Activated effector memory CD4-positive, alpha-beta T cell treated with Interleukin-2 at 50 U/mL for 16 hours (primary cell): ENCODE results near the gene STRIT1.

ENCODE experiments used
- DNase-seq: peaks from one replicate; pipeline ENCODE4 v3.0.0-alpha.2; 2020

The STRIT1 gene

GRCh38 chr3:155293516-155293915, at the start of gene STRIT1:
STRIT1 (minus strand) TSS chr3:155293683.
- DNase-seq = no peak

- no peak for DNase-seq
Measured at GRCh38 chr3:155342344-155342743, 48.9 kb upstream of the STRIT1 start.

GRCh38 chr3:155339052-155339451, 45.6 kb upstream of the STRIT1 start:
- no peak for DNase-seq

GRCh38 chr3:155335724-155336354, 42.4 kb upstream of the STRIT1 start:
- DNase-seq = no peak

- DNase-seq = no peak
Measured at GRCh38 chr3:155334914-155335723, 41.6 kb upstream of the STRIT1 start.

GRCh38 chr3:155334215-155334913, 40.9 kb upstream of the STRIT1 start:
- no peak for DNase-seq

GRCh38 chr3:155332716-155333115, 39.2 kb upstream of the STRIT1 start:
- DNase-seq = no peak

- no peak for DNase-seq
Measured at GRCh38 chr3:155331078-155331477, 37.6 kb upstream of the STRIT1 start.

GRCh38 chr3:155330370-155330769, 36.9 kb upstream of the STRIT1 start:
- no peak for DNase-seq

GRCh38 chr3:155329513-155330048, 36.1 kb upstream of the STRIT1 start:
- DNase-seq = no peak

- DNase-seq = no peak
Measured at GRCh38 chr3:155327871-155328270, 34.4 kb upstream of the STRIT1 start.

GRCh38 chr3:155327430-155327829, 33.9 kb upstream of the STRIT1 start:
- no peak for DNase-seq

- no peak for DNase-seq
Measured at GRCh38 chr3:155326901-155327300, 33.4 kb upstream of the STRIT1 start.

GRCh38 chr3:155326244-155326643, 32.8 kb upstream of the STRIT1 start:
- no peak for DNase-seq

- DNase-seq = no peak
Measured at GRCh38 chr3:155325263-155325835, 31.9 kb upstream of the STRIT1 start.

- DNase-seq = no peak
Measured at GRCh38 chr3:155323063-155323666, 29.7 kb upstream of the STRIT1 start.

- no peak for DNase-seq
Measured at GRCh38 chr3:155321418-155321817, 27.9 kb upstream of the STRIT1 start.

- DNase-seq = no peak
Measured at GRCh38 chr3:155320934-155321333, 27.5 kb upstream of the STRIT1 start.

- DNase-seq = no peak
Measured at GRCh38 chr3:155318740-155319139, 25.3 kb upstream of the STRIT1 start.

GRCh38 chr3:155317211-155317610, 23.7 kb upstream of the STRIT1 start:
- DNase-seq = no peak

GRCh38 chr3:155316426-155316825, 22.9 kb upstream of the STRIT1 start:
- DNase-seq = no peak

- no peak for DNase-seq
Measured at GRCh38 chr3:155313916-155314315, 20.4 kb upstream of the STRIT1 start.

- DNase-seq = no peak
Measured at GRCh38 chr3:155313300-155313699, 19.8 kb upstream of the STRIT1 start.
